G401 (cell line): ENCODE results near the gene PTPRT. TPM values are rescaled to one million over a fixed set of nuclear protein-coding genes. Genes with fewer than 3 reads are reported as not detected.

ENCODE experiments used
- DNase-seq: peaks from one replicate; pipeline ENCODE4 v3.0.0-alpha.2; 2015; ENCODE audit warnings: low spot score
- in situ Hi-C: cut with HindIII; loops from 2 replicates; pipeline ENCODE4 v1.10.0; 2016; ENCODE audit warnings: low sequenced_read_pairs, mixed read lengths
- total RNA-seq: library from RNA; depleted of rRNA; stranded (reverse); fragments of >200 nt; shearing (Covaris generic); gene quantifications from 2 replicates; pipeline ENCODE4 v1.2.3, GENCODE V29; 2014; rRNA removed

The PTPRT gene
- under 0.01 TPM in 1 of 2 replicates, not detected in the other for total RNA-seq

DNA sequence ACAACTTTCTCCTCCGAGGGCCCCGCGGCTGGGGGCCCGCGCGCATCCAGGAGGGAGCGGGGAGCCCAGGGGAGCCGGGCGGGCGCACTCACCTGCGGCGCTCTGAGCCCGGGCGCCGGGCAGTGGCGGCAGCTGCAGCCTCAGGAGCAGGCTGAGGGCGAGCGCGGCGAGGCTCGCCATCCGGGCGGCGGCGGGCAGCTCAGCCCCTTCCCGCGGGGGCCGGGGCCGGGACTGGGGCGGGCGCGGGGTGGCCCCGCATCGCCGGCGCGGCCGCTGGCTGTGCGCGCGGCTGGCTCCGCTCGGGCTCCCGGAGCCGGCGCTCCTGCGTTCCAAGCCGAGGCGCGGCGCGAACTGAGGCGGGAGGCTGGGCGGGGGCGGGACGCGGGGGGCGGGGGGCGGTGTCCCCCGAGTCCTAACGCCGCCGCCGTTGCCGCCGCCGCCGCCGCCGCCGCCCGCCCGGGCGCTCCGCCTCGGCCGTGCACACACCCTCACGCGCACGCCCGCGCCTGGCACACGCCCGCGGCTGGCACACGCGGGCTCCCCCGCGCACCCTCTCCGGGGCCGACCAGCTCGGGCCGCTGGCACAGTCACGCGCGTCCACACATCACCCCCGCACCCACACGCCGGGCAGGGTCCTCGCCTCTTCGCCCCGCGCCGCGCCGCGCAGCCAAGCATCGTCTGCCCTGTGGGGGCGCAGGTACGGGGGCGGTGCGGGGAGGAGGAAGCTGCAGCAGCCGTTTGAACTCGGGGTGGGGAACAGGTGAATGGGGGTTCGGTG lies at the start of gene PTPRT:
PTPRT (minus strand) TSS at position 353 of the 778 bp plus-strand sequence; CDS start at position 180, 173 bp downstream.
- no peak for DNase-seq
- in situ Hi-C loops, result no loop called here

DNA sequence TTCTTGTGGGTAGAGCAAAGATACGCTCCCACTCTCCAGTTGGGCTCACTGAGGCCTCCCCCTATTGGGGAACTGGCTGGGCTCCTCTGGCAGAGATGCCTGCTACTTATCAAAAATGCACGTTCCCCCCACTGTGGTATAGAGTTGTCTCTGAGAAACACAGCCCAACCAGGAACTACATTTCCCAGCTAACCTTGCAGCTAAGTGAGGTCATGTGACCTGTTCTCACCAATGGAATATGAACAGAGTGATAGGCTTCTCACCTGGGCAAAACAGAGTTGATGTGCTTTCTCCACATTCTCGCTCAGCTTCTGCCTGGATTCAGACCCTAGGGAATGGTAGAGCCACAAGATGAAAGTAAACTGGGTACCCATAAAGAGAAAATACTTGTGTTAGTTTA lies 49.1 kb upstream of the PTPRT start:
- no peak for DNase-seq
- in situ Hi-C loops, result no loop called here

DNA sequence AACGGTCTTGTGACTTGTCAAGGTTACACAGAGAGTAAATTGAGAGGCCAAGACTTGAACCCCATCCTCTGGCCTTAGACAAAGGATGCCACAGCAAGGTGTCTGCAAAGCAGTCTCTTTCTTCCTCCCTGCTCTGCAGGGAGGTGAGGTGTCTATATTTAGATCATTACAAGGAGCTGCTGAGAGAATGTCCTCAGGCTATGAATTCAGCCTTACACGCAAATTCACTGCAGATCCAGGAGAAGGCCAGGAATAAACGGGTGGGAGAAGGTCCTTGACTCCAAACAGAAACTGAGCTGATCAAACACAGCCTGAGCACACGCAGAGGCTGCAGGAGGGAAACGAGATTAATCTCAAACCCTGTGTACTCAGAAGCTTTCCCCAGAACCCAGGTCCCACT lies 48.6 kb upstream of the PTPRT start:
- in situ Hi-C loops, result no loop called here

DNA sequence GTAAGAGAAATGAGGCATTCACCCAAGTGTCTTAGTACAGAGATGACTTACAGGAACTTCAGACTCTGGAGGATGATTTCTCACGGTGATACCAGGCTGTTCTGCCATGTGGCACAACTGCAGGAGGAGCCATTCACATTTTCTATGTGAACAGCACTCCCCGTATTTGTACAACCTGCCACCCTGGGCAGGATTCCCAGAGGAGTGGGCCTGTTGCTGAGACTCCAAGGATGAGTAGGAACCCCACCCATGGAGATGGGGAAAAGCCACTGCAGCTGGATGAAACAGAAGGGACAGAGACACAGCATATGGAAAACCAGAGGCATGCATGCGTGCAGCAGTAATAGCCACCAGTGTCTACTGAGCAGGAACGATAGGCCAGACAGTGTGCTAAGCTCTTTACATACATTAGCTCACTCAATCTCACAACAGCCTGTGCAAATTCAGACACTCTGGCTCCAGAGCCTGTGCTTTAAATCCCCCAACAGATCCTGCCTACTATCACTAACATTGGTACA lies 48.0 kb upstream of the PTPRT start:
- no peak for DNase-seq
- in situ Hi-C loops, result no loop called here

More for the DNA sequence above, 48.6 kb upstream of the PTPRT start:
- no peak for DNase-seq

DNA sequence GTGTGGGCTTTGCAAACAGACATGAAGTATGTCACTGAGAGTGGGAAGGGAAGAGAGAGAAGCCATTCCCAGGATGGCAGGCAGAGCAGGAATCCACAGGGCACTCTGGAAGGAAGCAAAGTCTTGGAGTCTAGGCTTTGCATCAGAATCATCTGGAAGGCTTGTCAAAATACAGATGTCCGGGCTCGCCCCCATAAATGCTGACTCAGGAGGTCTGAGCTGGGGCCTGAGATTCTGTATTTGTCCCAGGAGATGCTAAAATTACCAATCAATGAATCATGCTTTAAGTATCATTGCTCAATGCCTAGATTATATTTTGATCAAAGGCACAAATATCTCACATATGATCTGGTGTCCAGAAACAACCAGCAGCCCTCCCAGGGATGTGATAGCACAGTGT lies 46.3 kb upstream of the PTPRT start:
- in situ Hi-C loops, result no loop called here
- DNase-seq, result no peak

DNA sequence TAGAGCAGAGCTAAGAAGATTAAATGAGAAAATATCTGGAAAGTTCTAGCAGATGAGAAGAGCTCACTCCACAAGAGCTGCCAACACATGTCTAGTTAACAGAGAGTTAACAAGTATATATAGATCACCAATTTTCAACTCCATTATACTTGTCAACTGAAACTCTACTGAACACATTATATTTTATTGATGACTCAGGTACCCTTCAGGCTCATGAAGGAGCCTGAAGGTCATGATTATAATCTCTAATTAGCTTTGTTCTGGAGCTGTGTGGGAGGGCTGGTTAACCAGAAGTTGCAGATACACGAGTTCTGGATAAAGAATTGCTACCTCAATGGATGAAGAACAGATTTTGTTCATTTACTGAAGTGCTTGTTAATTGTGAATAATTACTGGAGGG lies 42.1 kb upstream of the PTPRT start:
- in situ Hi-C loops, result no loop called here
- no peak for DNase-seq

DNA sequence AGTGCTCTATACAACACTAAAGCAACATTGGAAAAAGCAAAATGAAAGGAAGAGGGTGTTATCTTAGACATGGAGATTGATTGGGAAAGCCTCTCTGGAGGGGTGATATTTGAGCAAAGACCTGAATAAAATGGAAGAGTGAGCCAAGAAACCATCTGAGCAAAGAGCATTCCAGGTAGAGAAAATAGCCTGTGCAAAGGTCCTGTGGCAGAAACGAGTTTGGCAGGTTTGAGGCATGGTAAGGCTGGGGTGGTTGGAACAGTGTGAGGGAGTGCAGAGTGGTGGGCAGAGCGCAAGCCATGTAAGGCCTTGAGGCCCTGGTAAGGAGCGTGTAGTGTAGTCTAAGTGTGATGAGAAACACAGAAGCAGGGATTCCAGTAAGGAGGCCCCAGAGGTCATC lies 40.0 kb upstream of the PTPRT start:
- no peak for DNase-seq
- in situ Hi-C loops, result no loop called here

DNA sequence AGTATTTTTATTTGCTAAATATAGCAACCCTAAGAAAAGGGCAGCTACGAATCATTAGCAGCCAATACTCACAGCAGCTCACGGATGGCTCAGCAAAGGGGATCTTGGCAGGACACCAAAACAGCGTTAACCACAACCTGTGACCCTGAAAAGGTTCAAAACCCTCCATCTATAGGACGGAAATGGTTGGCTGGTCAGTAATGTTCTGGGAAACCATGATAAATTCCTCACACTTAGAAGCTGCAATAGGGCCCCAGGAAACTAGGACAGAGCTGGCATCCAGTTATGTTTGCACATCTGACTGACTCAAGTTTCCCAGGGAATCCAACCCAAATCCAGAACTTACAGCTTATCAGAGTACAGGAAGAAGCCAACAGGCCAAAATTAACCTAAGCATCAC lies 30.9 kb upstream of the PTPRT start:
- no peak for DNase-seq

DNA sequence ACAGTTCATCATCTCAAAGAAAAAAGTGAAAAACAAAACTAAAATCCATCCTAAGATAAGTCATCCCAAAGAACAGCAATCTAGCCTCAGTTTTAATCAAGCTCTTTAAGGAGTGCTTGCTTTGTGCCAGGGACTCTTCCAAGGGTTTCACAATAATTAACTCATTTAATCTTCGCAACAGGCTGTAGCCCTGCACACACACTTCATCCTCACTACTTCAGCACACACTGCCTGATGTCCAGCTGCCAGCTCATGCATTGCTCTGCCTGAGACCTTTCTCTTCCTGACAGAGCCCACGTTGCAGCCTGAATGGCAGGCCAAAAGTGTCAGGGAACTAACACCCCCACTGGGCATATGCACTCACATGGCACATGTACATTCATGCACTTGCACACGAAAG lies 21.2 kb upstream of the PTPRT start:
- no peak for DNase-seq
- in situ Hi-C loops, result no loop called here

More for the DNA sequence above, 30.9 kb upstream of the PTPRT start:
- in situ Hi-C loops, result no loop called here

DNA sequence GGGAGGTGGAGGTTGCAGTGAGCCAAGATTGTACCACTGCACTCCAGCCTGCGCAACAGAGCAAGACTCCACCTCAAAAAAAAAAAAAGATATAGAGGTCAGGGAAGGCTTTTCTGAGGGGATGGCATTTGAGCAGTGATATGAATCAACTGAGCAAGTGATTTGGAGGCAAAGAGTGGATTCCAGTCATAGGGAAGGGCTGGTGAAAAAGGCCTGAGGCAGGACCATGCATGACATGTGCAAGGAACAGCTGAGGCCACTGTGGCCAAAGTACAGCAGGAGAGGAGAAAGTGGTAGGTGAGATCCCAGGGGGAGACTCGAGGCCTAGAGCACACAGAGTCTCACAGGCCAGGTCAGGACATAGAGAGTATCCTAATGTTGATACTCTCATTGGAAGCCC lies 20.1 kb upstream of the PTPRT start:
- DNase-seq, result no peak
- in situ Hi-C loops, result no loop called here

DNA sequence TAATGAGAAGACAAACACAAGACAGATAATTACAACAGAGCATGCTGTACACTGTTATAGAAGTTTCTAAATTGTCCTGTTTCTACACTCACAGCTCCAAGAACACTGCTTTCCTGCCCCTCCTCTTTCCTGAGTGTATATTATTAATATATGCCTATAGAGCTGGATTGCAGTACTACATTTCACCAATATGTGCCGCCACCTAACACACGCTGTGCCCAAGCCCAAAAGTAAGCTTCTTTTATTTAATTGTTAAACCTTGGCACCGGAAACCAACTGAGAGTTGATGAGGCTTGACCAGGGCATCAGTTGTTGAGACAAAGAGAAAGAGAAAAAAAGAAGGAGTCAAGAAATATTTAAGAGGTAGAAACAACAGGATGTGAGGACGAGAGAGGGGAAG lies 16.0 kb upstream of the PTPRT start:
- in situ Hi-C loops, result no loop called here
- no peak for DNase-seq

DNA sequence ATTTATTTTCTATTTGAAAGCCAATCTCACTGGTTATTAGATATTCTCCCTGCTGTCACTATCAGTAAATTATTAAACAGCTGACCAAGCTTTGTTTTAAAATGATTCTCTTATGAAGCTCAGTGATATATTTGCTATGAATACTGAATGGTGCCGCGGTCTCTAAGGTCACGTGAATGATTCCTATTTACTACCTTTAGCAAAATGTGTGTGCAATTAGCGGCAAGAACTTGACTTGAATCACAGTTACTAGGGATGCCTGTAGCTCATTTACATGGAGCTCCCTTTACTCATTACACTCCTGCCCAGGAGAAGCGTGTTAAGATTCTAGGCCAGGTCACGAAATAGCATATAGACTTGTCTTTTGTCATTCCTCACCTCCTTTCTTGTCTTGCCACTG lies 12.4 kb upstream of the PTPRT start:
- in situ Hi-C loops, result no loop called here
- DNase-seq, result no peak

DNA sequence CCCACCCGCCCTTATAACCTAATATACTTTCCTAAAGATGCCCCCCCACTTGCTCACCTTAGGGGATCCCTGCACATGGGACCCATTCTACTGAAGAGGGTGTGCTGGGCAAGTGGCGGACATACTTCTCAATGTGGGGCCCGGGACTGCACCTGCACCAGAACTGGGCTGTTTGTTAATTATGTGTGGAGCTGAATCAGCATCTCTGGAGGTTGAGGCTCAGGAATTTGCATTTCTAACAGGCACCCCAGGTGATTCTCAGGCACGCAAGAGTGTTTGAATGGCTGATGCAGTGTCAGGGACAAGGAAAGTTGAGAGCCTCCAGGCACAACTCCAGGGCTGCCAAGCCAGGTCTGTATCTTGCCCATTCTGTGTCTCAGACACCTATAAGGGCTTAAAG lies 8.9 kb upstream of the PTPRT start:
- no peak for DNase-seq
- in situ Hi-C loops, result no loop called here

DNA sequence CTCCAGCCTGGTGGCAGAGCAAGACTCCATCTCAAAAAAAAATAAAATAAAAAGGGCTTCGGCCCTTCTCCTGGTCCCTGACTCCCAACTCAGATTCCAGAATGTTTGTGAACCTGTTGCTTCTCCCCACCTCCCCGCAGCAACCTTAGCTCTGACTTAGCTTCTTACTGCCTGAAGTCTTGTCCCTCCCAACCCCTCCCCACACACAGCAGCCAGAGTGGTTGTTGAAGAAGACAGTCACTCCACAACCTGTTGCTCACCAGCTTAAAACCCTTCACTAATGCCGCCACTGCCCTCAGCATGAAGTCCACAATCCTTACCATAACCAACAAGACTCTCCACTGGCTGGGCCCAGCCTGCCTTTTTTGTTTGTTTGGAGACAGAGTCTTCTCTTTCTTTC lies 6.5 kb upstream of the PTPRT start:
- in situ Hi-C loops, result no loop called here
- DNase-seq, result no peak

DNA sequence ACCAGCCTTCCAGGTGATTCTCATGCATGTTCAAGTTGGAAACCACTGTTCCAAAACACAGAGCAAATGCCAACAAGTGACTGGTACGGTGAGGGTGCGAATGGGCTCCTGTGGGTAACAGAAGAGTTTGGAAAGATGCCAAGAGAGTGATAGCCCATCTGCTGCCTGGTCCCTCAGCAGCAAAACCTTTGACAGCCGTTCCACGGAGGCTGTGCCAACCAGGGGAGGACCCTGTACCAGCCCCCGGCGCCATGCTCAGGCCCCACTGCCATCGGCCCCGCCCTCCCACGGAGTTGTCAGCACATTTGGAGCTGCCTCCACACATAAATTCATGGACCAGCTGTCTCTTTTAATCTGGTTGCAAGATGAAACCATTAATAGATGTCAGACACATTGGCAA lies 4.4 kb upstream of the PTPRT start:
- in situ Hi-C loops, result no loop called here
- DNase-seq, result no peak

DNA sequence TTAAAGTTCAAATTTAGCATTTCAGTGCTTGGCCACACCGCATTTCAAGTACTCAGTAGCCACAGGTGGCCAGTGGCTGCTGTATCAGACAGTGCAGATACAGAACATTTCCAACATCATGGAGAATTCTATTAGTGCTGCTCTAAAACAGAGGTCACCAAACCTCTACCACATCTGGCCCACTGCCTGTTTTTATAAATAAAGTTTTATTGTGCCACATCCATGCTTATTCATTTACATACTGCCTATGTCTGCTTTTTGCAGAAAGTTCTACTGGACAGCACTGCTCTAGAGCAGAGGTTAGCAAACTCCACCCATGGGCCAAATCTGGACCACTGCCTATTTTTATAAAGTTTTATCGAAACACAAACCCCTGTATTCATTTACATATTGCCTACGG lies 3.7 kb upstream of the PTPRT start:
- in situ Hi-C loops, result no loop called here
- DNase-seq, result no peak

DNA sequence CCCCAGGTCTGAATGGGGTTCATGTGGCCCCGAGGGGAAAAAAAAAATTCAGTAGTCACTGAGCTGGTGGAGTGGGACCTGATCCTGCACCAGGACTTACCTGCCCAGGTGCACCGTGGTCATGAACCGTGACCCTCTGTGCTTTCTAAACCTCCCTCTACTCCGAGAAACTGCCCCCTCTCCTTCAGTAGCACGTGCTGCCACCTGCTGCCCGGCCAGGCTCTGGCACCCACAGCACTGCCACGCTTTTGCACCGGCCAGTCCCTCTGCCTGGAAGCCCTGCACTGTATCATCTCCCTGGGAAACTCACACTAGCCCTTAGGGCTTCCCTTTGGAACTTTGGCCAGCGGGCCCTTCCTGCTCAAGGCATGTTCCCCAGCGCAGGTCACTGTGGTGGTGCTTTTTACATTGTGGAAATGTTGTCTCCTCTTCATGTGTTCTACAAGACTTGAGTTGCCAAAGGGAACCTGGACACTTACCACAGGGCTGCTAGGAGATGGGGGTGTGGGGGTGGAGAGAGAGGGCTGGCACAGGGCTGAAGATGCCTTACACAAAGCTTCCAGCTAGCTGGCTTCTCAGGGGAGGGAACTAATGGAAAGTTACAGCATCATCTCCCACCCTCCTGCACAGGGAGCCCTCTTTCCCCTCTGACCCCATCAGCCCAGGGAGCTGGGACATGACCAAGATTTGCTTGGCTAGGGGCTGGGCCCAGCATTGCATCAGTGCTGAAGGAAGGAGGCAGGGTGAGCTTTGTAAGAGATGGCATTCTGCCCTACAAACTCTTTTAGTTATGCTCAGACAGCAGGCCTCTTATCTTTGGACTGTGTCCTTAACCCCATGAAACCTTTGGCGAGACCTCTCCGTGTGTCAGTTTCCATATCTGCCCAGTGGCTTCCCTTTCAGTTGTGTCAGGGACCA lies 2.5 kb upstream of the PTPRT start:
- DNase-seq, result no peak
- in situ Hi-C loops, result no loop called here

DNA sequence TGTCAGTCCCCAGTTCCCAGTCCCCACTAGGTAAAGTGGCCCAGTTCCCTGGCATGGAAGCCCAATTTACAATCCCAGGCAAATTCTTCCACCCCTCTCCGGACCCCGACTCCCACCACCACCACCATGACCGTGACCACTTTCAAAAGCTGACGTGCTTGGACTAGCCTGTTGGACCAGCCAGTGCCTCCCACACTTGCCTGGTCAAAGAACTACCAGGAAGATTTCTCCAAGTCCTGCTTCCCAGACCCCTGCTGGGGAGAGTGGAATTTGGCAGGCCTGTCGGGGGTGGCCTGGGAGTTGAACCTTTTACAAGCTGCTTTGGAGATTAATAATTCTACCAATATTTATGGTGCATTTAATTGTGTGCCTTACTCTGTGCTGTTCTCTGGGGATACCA lies 1.4 kb upstream of the PTPRT start:
- in situ Hi-C loops, result no loop called here
- no peak for DNase-seq

DNA sequence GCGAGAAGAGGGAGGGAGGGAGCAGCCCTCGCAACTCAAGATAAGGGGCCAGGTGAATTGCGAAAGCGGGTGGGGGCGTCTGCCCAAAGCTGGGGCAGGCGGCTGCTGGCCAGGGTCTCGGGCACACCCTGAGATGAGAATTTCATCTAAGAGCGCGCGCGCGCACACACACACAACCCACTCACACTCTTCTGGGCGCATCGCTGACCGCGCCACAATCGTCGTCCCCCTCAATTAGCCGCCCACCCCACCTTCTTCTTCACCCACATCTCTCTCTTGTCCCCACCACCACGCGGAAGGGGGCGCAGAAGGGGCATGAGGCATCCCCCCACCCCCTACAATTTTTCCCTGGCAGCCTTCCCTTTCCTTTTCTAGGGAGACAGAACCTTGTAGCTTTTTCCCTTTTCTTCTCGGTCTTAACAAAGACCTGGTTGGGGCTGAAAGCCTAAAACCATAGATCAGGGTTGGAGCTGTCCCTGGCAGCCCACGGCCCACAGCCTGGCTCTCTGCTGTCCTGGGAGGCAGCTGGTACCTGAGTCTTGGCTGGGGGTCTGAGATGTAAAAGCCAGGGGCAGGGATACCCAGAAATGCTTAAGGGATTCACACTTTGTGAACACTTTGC lies 737 bp upstream of the PTPRT start:
- no peak for DNase-seq
- in situ Hi-C loops, result no loop called here
